ENCODE results near the gene KRTAP10-9. TPM values are rescaled to one million over a fixed set of nuclear protein-coding genes. Genes with fewer than 3 reads are reported as not detected.
"Not testable (repeated sequence)": the region's sequence is repeated elsewhere in the genome, so short reads cannot be mapped to it uniquely, and the experiment has no call there.

The KRTAP10-9 gene
- total RNA-seq, 1 donor from 2014 or later, result not detected

DNA sequence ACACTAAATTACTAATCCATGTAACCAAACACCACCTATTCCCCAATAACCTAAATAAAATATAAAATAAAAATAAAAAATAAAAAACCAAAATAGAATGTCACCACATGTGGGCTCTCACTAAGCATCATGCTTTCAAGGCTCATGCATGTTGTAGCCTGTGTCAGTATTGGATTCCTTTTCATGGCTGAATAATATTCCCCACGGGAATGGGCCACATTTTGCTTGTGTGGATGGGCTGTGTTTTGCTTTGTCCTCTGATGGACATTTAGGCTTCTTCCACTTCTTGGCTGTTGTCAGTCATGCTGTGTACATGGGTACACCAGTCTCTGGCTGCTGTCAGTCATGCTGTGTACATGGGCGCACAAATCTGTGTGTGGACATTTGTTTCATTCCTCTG, 37.8 kb upstream of the KRTAP10-9 start:
- H3K27ac Mint-ChIP-seq (ENCODE audit: unreplicated experiment), result no peak overlapping the region
- H3K4me3 Mint-ChIP-seq (ENCODE audit: unreplicated experiment), result no peak overlapping the region
- peaks cover 65% of the 10 kb centered on the region for H3K27me3 Mint-ChIP-seq (ENCODE audit: low read depth)
- peaks cover 6% of the 10 kb centered on the region for H3K4me1 Mint-ChIP-seq (ENCODE audit: low read depth)
- TF ChIP-seq, protein P1, sequence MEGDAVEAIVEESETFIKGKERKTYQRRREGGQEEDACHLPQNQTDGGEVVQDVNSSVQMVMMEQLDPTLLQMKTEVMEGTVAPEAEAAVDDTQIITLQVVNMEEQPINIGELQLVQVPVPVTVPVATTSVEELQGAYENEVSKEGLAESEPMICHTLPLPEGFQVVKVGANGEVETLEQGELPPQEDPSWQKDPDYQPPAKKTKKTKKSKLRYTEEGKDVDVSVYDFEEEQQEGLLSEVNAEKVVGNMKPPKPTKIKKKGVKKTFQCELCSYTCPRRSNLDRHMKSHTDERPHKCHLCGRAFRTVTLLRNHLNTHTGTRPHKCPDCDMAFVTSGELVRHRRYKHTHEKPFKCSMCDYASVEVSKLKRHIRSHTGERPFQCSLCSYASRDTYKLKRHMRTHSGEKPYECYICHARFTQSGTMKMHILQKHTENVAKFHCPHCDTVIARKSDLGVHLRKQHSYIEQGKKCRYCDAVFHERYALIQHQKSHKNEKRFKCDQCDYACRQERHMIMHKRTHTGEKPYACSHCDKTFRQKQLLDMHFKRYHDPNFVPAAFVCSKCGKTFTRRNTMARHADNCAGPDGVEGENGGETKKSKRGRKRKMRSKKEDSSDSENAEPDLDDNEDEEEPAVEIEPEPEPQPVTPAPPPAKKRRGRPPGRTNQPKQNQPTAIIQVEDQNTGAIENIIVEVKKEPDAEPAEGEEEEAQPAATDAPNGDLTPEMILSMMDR (IDR thresholded peaks at IDR 0.05), result no peak
- no peak for DNase-seq (ENCODE audit: low spot score)
- peaks cover 17% of the 10 kb centered on the region for H3K9me3 Mint-ChIP-seq (ENCODE audit: low read depth)
- H3K36me3 Mint-ChIP-seq (ENCODE audit: low read depth), result no peaks in the 10 kb centered on the region

DNA sequence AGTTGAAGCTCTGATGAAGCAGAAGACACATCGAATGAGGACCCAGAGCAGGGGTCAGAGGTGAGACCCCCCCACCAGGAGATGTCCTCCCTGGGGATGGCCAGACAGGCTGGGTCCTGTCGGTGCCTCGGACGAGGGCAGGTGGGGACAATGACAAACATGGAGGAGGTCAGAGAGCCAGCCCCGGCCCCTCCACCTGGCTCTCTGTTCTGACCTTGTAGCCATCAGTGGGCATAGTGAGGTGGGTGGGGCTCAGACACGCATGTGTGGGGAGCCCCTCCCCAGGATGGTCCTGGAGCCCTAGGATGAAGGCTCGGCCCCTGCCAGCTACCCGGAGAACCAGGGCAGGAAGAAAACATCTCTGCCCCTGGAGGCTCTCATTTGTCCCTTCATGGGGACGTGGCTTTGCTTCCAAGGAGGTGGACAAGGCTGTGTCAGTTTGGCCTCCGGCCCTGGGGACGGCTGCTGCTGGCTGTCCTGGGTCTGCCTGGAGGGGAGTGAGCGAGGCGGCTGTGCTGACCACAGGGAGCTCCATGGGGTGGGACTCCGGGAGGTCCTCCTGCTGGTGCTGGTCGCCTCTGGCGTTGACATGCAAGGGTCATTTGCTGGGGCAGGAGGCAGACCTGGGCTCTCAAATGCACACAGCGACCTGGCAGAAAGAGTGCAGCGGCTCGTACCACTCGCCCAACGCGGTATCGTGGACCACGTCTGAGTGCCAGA, 37.1 kb upstream of the KRTAP10-9 start:
- no peak for DNase-seq (ENCODE audit: low spot score)
- Mint-ChIP-seq H3K27ac (ENCODE audit: unreplicated experiment) (no peak overlapping the region), H3K4me1 (ENCODE audit: low read depth) (peaks cover 6% of the 10 kb centered on the region), H3K27me3 (ENCODE audit: low read depth) (peaks cover 65% of the 10 kb centered on the region), H3K9me3 (ENCODE audit: low read depth) (peaks cover 17% of the 10 kb centered on the region), H3K4me3 (ENCODE audit: unreplicated experiment) (no peak overlapping the region), H3K36me3 (ENCODE audit: low read depth) (no peaks in the 10 kb centered on the region)
- TF ChIP-seq, protein P1 (IDR thresholded peaks at IDR 0.05), result no peak

DNA sequence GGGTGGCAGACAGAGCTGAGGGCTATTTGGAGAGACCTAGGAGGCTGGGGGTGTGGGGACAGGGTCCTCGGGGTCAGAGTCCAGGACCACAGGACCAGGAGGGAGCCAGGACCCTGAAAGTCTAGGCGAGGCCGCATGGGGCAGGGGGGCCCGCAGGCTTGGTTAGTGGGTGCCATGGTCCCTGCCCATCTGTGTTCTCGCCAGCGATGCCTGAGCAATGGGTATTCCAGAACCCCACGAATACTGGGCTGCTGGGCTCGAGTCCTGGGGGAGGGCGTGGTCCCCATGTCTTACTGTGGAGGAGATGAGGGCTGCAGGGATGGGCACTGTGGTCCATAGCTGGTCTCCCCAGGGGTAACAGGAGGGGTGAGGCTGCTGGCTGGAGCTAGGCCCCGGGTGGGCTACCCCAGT, 36.6 kb upstream of the KRTAP10-9 start:
- TF ChIP-seq, protein P1 (IDR thresholded peaks at IDR 0.05), result no peak
- H3K36me3 Mint-ChIP-seq (ENCODE audit: low read depth), result no peaks in the 10 kb centered on the region
- peaks cover 17% of the 10 kb centered on the region for H3K9me3 Mint-ChIP-seq (ENCODE audit: low read depth)
- H3K27ac Mint-ChIP-seq (ENCODE audit: unreplicated experiment), result no peak overlapping the region
- peaks cover 65% of the 10 kb centered on the region for H3K27me3 Mint-ChIP-seq (ENCODE audit: low read depth)
- DNase-seq (ENCODE audit: low spot score), result no peak
- H3K4me3 Mint-ChIP-seq (ENCODE audit: unreplicated experiment), result no peak overlapping the region
- H3K4me1 Mint-ChIP-seq (ENCODE audit: low read depth), result peaks cover 6% of the 10 kb centered on the region

DNA sequence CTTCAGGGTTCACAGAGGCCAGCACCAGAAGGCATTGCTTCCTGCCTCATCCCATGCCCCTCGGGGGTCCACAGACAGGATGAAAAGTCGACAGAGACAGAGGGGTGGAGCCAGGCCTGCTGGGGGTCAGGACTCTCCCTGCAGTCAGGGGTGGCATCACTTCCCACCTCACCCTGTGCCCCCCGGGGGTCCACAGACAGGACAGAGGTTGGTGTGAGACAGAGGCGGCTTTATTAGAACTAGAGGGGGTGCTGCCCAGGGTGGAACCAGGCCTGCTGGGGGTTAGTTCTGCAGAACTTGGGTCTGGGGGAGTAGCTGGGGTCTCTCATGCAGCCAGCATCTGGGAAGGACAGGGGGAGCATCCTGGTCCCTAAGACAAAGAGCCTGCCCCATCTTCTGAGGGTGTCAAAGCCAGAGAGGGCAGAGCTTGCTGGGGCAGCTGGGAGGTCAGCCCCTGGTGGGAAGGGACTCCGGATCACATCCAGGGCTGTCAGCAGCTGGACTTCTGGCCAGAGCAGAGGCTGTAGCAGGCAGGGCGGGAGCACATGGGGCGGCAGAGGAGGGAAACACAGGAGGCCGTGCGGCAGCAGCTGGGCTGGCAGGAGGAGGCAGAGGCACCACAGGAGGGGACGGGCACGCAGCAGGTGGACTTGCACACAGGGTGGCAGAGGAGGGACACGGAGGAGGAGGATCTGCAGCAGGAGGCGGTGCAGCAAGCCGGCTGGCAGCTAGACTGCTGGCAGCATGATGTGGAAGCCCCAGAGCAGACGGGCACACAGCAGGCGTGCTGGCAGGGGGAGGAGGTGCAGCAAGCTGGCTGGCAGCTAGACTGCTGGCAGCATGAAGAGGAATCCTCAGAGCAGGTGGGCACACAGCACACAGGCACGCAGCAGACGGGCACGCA, 35.7 kb upstream of the KRTAP10-9 start:
- H3K36me3 Mint-ChIP-seq (ENCODE audit: low read depth); H3K27ac Mint-ChIP-seq (ENCODE audit: unreplicated experiment); H3K4me3 Mint-ChIP-seq (ENCODE audit: unreplicated experiment); DNase-seq (ENCODE audit: low spot score); H3K4me1 Mint-ChIP-seq (ENCODE audit: low read depth): not testable (repeated sequence)
- H3K9me3 Mint-ChIP-seq (ENCODE audit: low read depth), result peaks cover 13% of the 10 kb centered on the region
- peaks cover 66% of the 10 kb centered on the region for H3K27me3 Mint-ChIP-seq (ENCODE audit: low read depth)

DNA sequence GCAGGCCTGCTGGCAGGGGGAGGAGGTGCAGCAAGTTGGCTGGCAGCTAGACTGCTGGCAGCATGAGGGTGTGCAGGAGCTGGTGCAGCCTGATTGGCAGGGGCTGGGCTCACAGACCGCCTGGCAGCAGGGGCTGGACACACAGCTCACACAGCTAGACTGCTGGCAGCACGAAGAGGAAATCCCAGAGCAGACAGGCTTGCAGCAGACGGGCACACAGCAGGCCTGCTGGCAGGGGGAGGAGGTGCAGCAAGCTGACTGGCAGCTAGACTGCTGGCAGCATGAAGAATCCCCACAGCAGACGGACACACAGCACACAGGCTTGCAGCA, 35.1 kb upstream of the KRTAP10-9 start:
- not testable (repeated sequence) for DNase-seq (ENCODE audit: low spot score); H3K4me1 Mint-ChIP-seq (ENCODE audit: low read depth); H3K4me3 Mint-ChIP-seq (ENCODE audit: unreplicated experiment); H3K27ac Mint-ChIP-seq (ENCODE audit: unreplicated experiment); H3K36me3 Mint-ChIP-seq (ENCODE audit: low read depth); H3K9me3 Mint-ChIP-seq (ENCODE audit: low read depth)
- peaks cover 65% of the 10 kb centered on the region for H3K27me3 Mint-ChIP-seq (ENCODE audit: low read depth)

DNA sequence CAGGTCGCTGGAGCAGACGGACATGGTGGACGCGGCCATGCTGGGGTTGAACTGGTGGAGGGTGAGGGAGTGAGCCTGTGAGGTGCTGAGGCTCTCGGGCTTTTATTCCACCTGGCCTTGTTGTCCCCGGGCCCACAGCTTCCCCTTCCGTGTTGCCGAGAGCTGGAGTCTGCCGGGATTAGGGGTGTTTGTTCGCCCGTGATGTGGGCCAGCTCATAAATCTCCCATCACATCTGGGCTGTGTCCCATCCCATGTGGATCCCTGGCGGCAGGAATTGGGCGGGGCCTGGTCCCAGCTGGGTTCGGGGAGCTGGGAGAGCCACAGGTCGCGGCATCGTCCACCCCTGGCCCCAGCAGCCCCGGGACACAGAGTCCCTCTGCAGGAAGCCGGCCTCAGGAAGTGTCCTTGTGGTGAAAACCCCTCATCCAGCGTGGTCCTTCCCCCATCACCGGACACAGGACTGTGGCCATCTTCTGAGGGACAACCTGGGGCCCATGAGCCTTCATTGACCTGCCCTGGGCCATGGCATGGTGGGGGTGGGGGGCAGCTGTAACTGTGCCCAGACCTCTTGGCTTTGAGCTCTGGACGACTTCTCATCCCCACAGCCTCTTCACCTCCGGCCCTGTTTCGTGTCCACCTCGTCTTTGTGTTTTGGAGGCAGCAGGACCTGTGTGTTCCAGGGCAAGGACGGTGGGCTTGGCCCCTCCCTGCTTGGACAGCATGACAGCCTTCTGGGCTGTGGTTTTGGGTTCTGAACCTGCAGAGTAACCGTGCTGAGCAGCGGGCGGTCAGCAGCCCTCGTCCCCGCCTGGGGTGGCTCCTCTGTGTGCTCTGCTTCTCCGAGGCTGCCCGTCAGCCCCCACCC, 34.2 kb upstream of the KRTAP10-9 start, which contains the start of gene KRTAP10-6:
TSS of gene KRTAP10-6 (minus strand) at position 60 of the 866 bp plus-strand sequence. CDS start at position 39, 21 bp downstream.
- no peak for DNase-seq (ENCODE audit: low spot score)
- H3K9me3 Mint-ChIP-seq (ENCODE audit: low read depth), result peaks cover 7% of the 10 kb centered on the region
- TF ChIP-seq, protein P1 (IDR thresholded peaks at IDR 0.05), result no peak
- peaks cover 6% of the 10 kb centered on the region for H3K4me1 Mint-ChIP-seq (ENCODE audit: low read depth)
- no peak within 1 kb of the TSS for H3K4me3 Mint-ChIP-seq (ENCODE audit: unreplicated experiment)
- H3K36me3 Mint-ChIP-seq (ENCODE audit: low read depth), result no peaks in the 10 kb centered on the region
- peaks cover 63% of the 10 kb centered on the region for H3K27me3 Mint-ChIP-seq (ENCODE audit: low read depth)
- no peak within 1 kb of the TSS for H3K27ac Mint-ChIP-seq (ENCODE audit: unreplicated experiment)
